GM18502 (cell line): ENCODE measurements around the gene FOXRED1.
A peak's percentile ranks its signal among the peaks of the same experiment; 100 is the strongest.
"Not testable (repeated sequence)": the region's sequence is repeated elsewhere in the genome, so short reads cannot be mapped to it uniquely, and the experiment has no call there.

Experiments used
- ATAC-seq: cut with Tn5 transposase; IDR thresholded peaks from one replicate; pipeline ENCODE4 v1.9.1; 2021; ENCODE audit warnings: mild to moderate bottlenecking; ENCODE audit not compliant: unreplicated experiment, poor library complexity

FOXRED1 gene

GRCh38 chr11:126268708-126269579, at the start of gene FOXRED1, which contains the start of gene SRPRA:
FOXRED1 (plus strand) TSS chr11:126269154; CDS start chr11:126269207, 53 bp downstream.
SRPRA (minus strand) TSS chr11:126268895; CDS start chr11:126268804, 91 bp downstream.
- peak; percentile 99 for ATAC-seq

GRCh38 chr11:126219547-126219946, 49.4 kb upstream of the FOXRED1 start:
- no peak for ATAC-seq

- ATAC-seq = no peak
Observed at GRCh38 chr11:126224647-126225294, 44.2 kb upstream of the FOXRED1 start.

- no peak for ATAC-seq
Observed at GRCh38 chr11:126225295-126225665, 43.7 kb upstream of the FOXRED1 start.

- ATAC-seq = no peak
Observed at GRCh38 chr11:126226334-126227084, 42.4 kb upstream of the FOXRED1 start.

- ATAC-seq = no peak
Observed at GRCh38 chr11:126229858-126230540, 39.0 kb upstream of the FOXRED1 start.

GRCh38 chr11:126231725-126232459, 37.1 kb upstream of the FOXRED1 start:
- ATAC-seq = no peak

- no peak for ATAC-seq
Observed at GRCh38 chr11:126232683-126233082, 36.3 kb upstream of the FOXRED1 start.

GRCh38 chr11:126233391-126233790, 35.6 kb upstream of the FOXRED1 start:
- no peak for ATAC-seq

GRCh38 chr11:126246636-126247035, 22.3 kb upstream of the FOXRED1 start:
- ATAC-seq = no peak

GRCh38 chr11:126253265-126253664, 15.7 kb upstream of the FOXRED1 start:
- ATAC-seq = no peak

GRCh38 chr11:126254819-126255218, 14.1 kb upstream of the FOXRED1 start:
- no peak for ATAC-seq

GRCh38 chr11:126255507-126255906, 13.4 kb upstream of the FOXRED1 start:
- ATAC-seq = not testable (repeated sequence)

GRCh38 chr11:126256216-126256615, 12.7 kb upstream of the FOXRED1 start:
- ATAC-seq = no peak

- ATAC-seq = no peak
Observed at GRCh38 chr11:126257144-126257543, 11.8 kb upstream of the FOXRED1 start.

GRCh38 chr11:126257764-126258163, 11.2 kb upstream of the FOXRED1 start:
- no peak for ATAC-seq

- no peak for ATAC-seq
Observed at GRCh38 chr11:126262216-126262615, 6.7 kb upstream of the FOXRED1 start.

- no peak for ATAC-seq
Observed at GRCh38 chr11:126263489-126263888, 5.5 kb upstream of the FOXRED1 start.

- ATAC-seq = no peak
Observed at GRCh38 chr11:126265811-126266210, 3.1 kb upstream of the FOXRED1 start.

GRCh38 chr11:126267650-126268049, 1.3 kb upstream of the FOXRED1 start:
- ATAC-seq = no peak
